Omental fat pad (tissue), 4 donors: Measurements from ENCODE around the gene VANGL2. TPM values are rescaled to one million over a fixed set of nuclear protein-coding genes. Genes with fewer than 3 reads are reported as not detected.

Experiments used
- ATAC-seq: fragments of 150-250 bp; one replicate; pipeline ENCODE4 v1.9.1; 2016; ENCODE audit warnings: mild to moderate bottlenecking, moderate library complexity; ENCODE audit not compliant: low FRiP score
- DNase-seq: peaks from one replicate; pipeline ENCODE4 v3.0.0-alpha.2; 2019; ENCODE audit warnings: low spot score
- CTCF ChIP-seq, 3 donors: fragments of 450-650 bp; IDR thresholded peaks; one replicate each; pipeline ENCODE4 v1.5.1; 2016 to 2017; ENCODE audit warnings: antibody characterized with exemption in 3 of 3, mild to moderate bottlenecking in 3 of 3, moderate library complexity in 2 of 3
- total RNA-seq, 4 donors: library from RNA; depleted of rRNA; stranded (reverse); fragments of >200 nt; gene quantifications; one replicate each; pipeline ENCODE4 v1.1.0, GENCODE V29; 2016

VANGL2 gene
- total RNA-seq, 4 donors from 2014 or later, result 0.36 to 2.0 (median 1.0) TPM

GRCh38 chr1:160412028-160412362 is 11.6 kb downstream of the VANGL2 start:
- ATAC-seq (no peak), DNase-seq (no peak)
- no peak for TF ChIP-seq CTCF (IDR thresholded peaks at IDR 0.05)

- no peak for ATAC-seq
- no peak for DNase-seq
- TF ChIP-seq CTCF (IDR thresholded peaks at IDR 0.05), result no peak
These were observed 13.4 kb downstream of the VANGL2 start for GRCh38 chr1:160413716-160414115.

GRCh38 chr1:160414881-160415280 is 14.5 kb downstream of the VANGL2 start:
- TF ChIP-seq CTCF (IDR thresholded peaks at IDR 0.05), result no peak
- ATAC-seq (no peak), DNase-seq (no peak)

GRCh38 chr1:160415696-160416290 is 15.4 kb downstream of the VANGL2 start:
- ATAC-seq (no peak), DNase-seq (no peak)
- no peak for TF ChIP-seq CTCF (IDR thresholded peaks at IDR 0.05)

GRCh38 chr1:160416369-160416768 is 16.0 kb downstream of the VANGL2 start:
- DNase-seq, result no peak
- TF ChIP-seq CTCF (IDR thresholded peaks at IDR 0.05), result no peak
- no peak for ATAC-seq

- ATAC-seq, result no peak
- no peak for TF ChIP-seq CTCF (IDR thresholded peaks at IDR 0.05)
- no peak for DNase-seq
These were observed 18.1 kb downstream of the VANGL2 start for GRCh38 chr1:160418483-160418882.

GRCh38 chr1:160419150-160419837 is 18.9 kb downstream of the VANGL2 start:
- ATAC-seq (no peak), DNase-seq (no peak)
- no peak for TF ChIP-seq CTCF (IDR thresholded peaks at IDR 0.05)
